Ovary (tissue), 9 donors: Measurements from ENCODE around the gene SPRR2A. TPM values are rescaled to one million over a fixed set of nuclear protein-coding genes. Genes with fewer than 3 reads are reported as not detected.
"Not testable (repeated sequence)": the region's sequence is repeated elsewhere in the genome, so short reads cannot be mapped to it uniquely, and the experiment has no call there.

ENCODE experiments used
- DNase-seq, 5 donors: peaks; one replicate each; pipeline ENCODE4 v3.0.0-alpha.2; 2019 to 2020
- H3K27ac ChIP-seq, 2 donors: fragments of 200-600 bp; one replicate each; pipeline versions ENCODE4 v1.5.1 to v1.8.0; 2019 to 2022
- H3K27me3 ChIP-seq: fragments of 200-600 bp; one replicate; pipeline ENCODE4 v1.8.0; 2022
- H3K36me3 ChIP-seq: fragments of 200-600 bp; sonication (generic); one replicate; pipeline ENCODE4 v1.5.1; 2019
- H3K4me1 ChIP-seq: one replicate; pipeline ENCODE4 v1.8.1; 2013; ENCODE audit warnings: mild to moderate bottlenecking, moderate library complexity; ENCODE audit not compliant: insufficient read depth
- H3K4me3 ChIP-seq: fragments of 200-600 bp; sonication (generic); one replicate; pipeline ENCODE4 v1.5.1; 2017
- H3K9me3 ChIP-seq, 2 donors: fragments of 200-600 bp in 1 of 2; sonication (generic) in 1 of 2; one replicate each; pipeline versions ENCODE4 v1.5.1 to v1.8.1; 2013 to 2019; ENCODE audit warnings: mild to moderate bottlenecking in 1 of 2, moderate library complexity in 1 of 2
- EP300 ChIP-seq: sonication (generic); formaldehyde crosslinking; IDR thresholded peaks from one replicate; pipeline ENCODE4 v1.6.1; 2017; ENCODE audit warnings: antibody characterized with exemption
- POLR2A ChIP-seq: fragments of 450-650 bp; IDR thresholded peaks from one replicate; pipeline ENCODE4 v1.6.1; 2017; ENCODE audit warnings: antibody characterized with exemption, mild to moderate bottlenecking, moderate library complexity
- WGBS, 3 donors: extraction: QIAGEN DNeasy Blood & Tissue Kit in 1 of 3; methylation state at CpG; one replicate each; pipeline versions ENCODE4 v1.1.5 to v1.1.7; 2013 to 2017; 5-methylcytosine and 5-hydroxymethylcytosine counted together
- intact Hi-C, 4 donors: fragments of 100-400 bp; cut with DNase I; formaldehyde crosslinking; loops; one replicate each; pipeline versions ENCODE4 v1.11.0 to v1.15.1; 2022 to 2023
- polyA plus RNA-seq, 2 donors: library from polyadenylated mRNA; stranded (reverse); fragments of 200-250 nt in 1 of 2; fragments of 350-450 nt in 1 of 2; fragmentation: Illumina TruSeq in 1 of 2; extraction: RNeasy Lipid Tissue Mini Kit (QIAGEN cat#74804) in 1 of 2; gene quantifications; one replicate each; pipeline ENCODE4 v1.2.3, GENCODE V29; 2013 to 2014
- total RNA-seq, 7 donors: library from RNA; depleted of rRNA in 2 of 7; stranded (reverse); fragments of >200 nt in 2 of 7; fragmentation: NEBNext Ultra II Directional in 3 of 7; extraction: Animal tissue kit (Norgen Biotek cat#: 25700) in 3 of 7; gene quantifications; one replicate each; pipeline versions ENCODE4 v1.1.0 to v1.2.4, GENCODE V29; 2016 to 2023
- TF ChIP-seq, protein P1 (sequence below), 3 donors: fragments of 450-650 bp in 2 of 3; fragments of 200-600 bp in 1 of 3; IDR thresholded peaks; one replicate each; pipeline versions ENCODE4 v1.5.1 to v1.8.0; 2016 to 2022; ENCODE audit warnings: antibody characterized with exemption in 3 of 3, mild to moderate bottlenecking in 1 of 3
- donor health status: DM: no; HTN: no; CAD: no; lungs with moderate emphysema.
- donor health status: DM: no; HTN: no; CAD: no.
- donor health status: Bipolar disorder and iron deficiency.
- donor health status: DM: yes; HTN: yes; CAD: no.
- donor health status: DM: no; HTN: no; CAD: no.
- donor health status: DM: yes; HTN: yes; CAD: no.

SPRR2A gene
- total and polyA plus RNA-seq, 9 donors: 0.21 to 0.59 (median 0.53) TPM; not detected in 5

DNA sequence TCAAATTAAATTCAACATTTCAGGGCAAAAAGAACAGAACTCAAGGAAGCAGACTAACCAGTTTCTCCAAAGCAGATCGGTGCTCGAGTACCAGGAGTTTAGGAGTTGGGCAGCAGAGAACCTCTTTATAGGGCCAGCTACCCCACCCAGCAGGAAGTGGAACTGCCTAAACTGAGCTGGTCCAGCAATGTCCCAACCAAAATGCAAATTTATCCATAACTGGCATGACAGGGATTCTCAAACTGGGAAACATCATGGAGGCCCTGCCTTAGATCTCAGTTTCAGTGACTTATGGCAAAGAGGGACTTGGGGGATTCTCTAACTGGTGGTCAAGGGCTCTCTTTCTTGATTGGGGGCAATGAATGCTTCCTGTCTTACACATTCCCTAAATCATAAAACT is 14.2 kb upstream of the SPRR2A start, which contains the start of gene SPRR2B:
SPRR2B (minus strand) TSS at position 101 of the 400 bp plus-strand sequence. CDS start 772 bp downstream, outside the sequence.
- intact Hi-C loops: loop anchor here in 1 of 4 donors (1.0 kb wide), 1 partner anchor 23 kb away; the partner anchor contains the start of gene SPRR2E
- Histone ChIP-seq H3K27ac (no peak within 1 kb of the TSS), H3K4me1 (no peaks in the 10 kb centered on the region), H3K27me3 (no peaks in the 10 kb centered on the region), H3K36me3 (no peaks in the 10 kb centered on the region), H3K9me3 (no peaks in the 10 kb centered on the region), H3K4me3 (no peak within 1 kb of the TSS)
- DNase-seq: no peak
- 47 to 97% (median 72%) methylated on average over 2 of the region's 2 CpGs for WGBS, 3 donors
- no peak for TF ChIP-seq POLR2A
- TF ChIP-seq, protein P1, sequence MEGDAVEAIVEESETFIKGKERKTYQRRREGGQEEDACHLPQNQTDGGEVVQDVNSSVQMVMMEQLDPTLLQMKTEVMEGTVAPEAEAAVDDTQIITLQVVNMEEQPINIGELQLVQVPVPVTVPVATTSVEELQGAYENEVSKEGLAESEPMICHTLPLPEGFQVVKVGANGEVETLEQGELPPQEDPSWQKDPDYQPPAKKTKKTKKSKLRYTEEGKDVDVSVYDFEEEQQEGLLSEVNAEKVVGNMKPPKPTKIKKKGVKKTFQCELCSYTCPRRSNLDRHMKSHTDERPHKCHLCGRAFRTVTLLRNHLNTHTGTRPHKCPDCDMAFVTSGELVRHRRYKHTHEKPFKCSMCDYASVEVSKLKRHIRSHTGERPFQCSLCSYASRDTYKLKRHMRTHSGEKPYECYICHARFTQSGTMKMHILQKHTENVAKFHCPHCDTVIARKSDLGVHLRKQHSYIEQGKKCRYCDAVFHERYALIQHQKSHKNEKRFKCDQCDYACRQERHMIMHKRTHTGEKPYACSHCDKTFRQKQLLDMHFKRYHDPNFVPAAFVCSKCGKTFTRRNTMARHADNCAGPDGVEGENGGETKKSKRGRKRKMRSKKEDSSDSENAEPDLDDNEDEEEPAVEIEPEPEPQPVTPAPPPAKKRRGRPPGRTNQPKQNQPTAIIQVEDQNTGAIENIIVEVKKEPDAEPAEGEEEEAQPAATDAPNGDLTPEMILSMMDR (IDR thresholded peaks at IDR 0.05): no peak
- TF ChIP-seq EP300: no peak

DNA sequence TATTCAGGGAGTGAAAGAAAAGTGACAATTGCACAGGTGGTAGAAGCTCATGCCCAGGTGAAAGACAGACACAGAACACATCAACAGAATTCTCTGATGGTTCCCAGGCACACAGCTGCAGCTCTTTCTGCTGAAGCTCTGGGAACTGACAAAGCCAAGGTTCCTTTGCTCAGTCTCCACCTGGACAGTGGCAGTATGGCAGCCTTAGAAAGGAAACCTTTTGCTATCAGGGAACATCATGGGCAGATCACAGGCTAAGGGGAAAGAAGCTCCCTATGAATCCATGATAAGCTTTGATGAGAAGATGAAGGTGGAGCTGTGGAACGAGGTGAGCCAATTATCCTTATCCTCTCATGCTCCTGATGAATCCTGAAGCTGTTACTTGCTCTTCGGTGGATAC is 12.9 kb upstream of the SPRR2A start:
- Histone ChIP-seq H3K36me3 (no peaks in the 10 kb centered on the region), H3K4me1 (no peaks in the 10 kb centered on the region), H3K9me3 (no peaks in the 10 kb centered on the region), H3K27me3 (no peaks in the 10 kb centered on the region), H3K27ac (no peak overlapping the region), H3K4me3 (no peak overlapping the region)
- intact Hi-C loops: no loop called here
- TF ChIP-seq EP300 (no peak), POLR2A (no peak)
- TF ChIP-seq, protein P1 (IDR thresholded peaks at IDR 0.05): no peak
- no peak for DNase-seq
- 82 to 92% (median 86%) methylated on average over 2 of the region's 2 CpGs for WGBS, 3 donors

DNA sequence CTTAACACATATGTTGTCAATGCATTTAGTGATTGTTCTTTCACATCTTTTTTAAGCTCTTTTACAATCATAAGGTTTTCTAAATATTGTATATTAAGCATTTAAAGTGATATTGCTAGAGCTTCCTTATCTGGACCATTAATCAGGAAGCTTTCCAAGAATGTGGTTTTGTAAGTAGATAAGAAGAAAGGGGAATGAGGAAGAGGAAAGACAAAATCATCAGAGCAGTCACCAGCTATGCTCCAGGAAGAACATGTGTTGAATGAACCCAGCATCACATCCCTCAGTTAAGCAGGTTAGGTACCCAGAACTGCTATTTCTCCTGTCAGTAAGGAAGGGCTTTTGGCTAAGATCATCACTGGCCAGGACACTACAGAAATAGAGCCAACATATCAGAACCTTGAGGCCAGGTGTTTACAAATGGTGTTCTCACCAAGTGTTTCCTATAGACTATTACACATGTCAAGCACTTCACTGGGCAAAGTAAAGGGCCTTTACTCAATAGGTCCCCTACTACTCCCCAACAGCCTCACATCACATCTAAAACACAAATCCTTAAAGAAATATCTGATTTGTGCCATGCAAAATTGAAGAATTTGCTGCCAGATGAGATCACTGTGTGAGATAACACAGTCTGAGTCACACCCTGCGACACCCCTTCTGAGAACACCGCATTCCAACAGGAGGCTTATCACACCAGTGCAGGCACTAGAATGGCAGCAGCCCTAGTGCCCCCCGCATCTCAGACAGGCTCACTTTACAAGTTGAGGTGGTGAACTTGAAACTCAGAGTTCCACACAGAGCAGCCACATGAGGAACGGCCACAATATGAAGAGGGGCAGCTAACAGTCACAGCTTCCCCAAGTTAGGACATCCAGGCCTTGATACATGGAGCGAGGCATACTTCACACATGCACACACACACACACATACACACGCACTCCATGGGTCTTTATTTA is 1.8 kb upstream of the SPRR2A start:
- TF ChIP-seq, protein P1 (IDR thresholded peaks at IDR 0.05): no peak
- no peak for TF ChIP-seq EP300
- no peak for TF ChIP-seq POLR2A
- Histone ChIP-seq H3K4me1 (no peaks in the 10 kb centered on the region), H3K27me3 (no peaks in the 10 kb centered on the region), H3K36me3 (no peaks in the 10 kb centered on the region), H3K9me3 (no peaks in the 10 kb centered on the region), H3K27ac (no peak overlapping the region), H3K4me3 (no peak overlapping the region)
- 89 to 95% (median 94%) methylated on average over 6 of the region's 6 CpGs for WGBS, 3 donors
- no peak for DNase-seq
- intact Hi-C loops: no loop called here

DNA sequence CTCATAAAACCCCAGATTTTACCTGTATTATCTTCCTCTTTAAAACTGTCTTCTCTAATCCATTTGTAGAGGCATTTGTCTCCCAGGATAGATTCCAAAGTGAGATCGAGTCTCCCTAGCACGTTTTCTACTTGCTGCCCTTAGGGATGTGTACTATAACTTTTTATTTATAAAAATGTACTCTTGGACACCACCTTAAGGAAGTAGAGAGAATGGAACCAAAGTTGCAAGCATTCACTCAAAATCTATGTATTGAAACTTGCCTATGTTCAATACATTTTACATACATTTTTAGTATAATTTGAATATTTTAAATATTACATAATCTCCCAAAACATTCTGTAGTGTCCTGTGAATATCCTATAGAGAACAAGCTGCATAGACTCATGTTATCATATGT is 842 bp upstream of the SPRR2A start:
- no peak overlapping the region for H3K4me3 ChIP-seq
- TF ChIP-seq, protein P1 (IDR thresholded peaks at IDR 0.05): no peak
- TF ChIP-seq POLR2A: no peak
- TF ChIP-seq EP300: no peak
- no peaks in the 10 kb centered on the region for H3K36me3 ChIP-seq
- H3K27ac ChIP-seq: no peak overlapping the region
- WGBS, 3 donors: 69 to 85% (median 76%) methylated on average over 2 of the region's 2 CpGs
- no peaks in the 10 kb centered on the region for H3K9me3 ChIP-seq
- no peaks in the 10 kb centered on the region for H3K27me3 ChIP-seq
- intact Hi-C loops: no loop called here
- no peaks in the 10 kb centered on the region for H3K4me1 ChIP-seq
- no peak for DNase-seq

DNA sequence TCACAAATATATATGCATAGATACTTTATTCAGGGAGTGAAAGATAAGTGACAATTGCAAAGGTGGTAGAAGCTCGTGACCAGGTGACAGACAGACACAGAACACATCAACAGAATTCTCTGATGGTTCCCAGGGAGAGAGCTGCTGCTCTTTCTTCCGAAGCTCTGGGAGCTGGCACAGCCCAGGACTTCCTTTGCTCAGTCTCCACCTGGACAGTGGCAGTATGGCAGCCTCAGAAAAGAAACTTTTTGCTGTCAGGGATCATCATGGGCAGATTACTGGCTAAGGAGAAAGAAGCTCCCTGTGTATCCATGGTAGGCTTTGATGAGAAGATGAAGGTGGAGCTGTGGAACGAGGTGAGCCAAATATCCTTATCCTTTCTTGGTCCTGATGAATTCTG is 1.2 kb downstream of the SPRR2A start:
- H3K9me3 ChIP-seq, H3K27me3 ChIP-seq, intact Hi-C loops, H3K36me3 ChIP-seq, H3K4me1 ChIP-seq, DNase-seq, H3K4me3 ChIP-seq, H3K27ac ChIP-seq: not testable (repeated sequence)
- 67 to 86% (median 81%) methylated on average over 3 of the region's 3 CpGs for WGBS, 3 donors
